ENCODE data around the gene EPO.
A peak's percentile ranks its signal among the peaks of the same experiment; 100 is the strongest.

The EPO gene

DNA sequence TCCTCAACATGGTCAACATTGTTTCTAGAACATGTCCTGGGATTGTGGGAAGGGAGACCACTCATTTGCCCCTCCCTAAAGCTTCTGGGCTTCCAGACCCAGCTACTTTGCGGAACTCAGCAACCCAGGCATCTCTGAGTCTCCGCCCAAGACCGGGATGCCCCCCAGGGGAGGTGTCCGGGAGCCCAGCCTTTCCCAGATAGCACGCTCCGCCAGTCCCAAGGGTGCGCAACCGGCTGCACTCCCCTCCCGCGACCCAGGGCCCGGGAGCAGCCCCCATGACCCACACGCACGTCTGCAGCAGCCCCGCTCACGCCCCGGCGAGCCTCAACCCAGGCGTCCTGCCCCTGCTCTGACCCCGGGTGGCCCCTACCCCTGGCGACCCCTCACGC lies at the start of gene EPO:
TSS of gene EPO (plus strand) at position 190 of the 392 bp plus-strand sequence. CDS start 513 bp downstream, outside the sequence.
- no peak for DNase-seq

- no peak for DNase-seq
These were observed 48.6 kb upstream of the EPO start for GRCh38 chr7:100671353-100672327.

GRCh38 chr7:100673302-100673941 lies 46.8 kb upstream of the EPO start, which contains the start of gene GNB2:
TSS of gene GNB2 (plus strand) at chr7:100673740. CDS start at chr7:100676266, 2,526 bp downstream.
- peak; percentile 94 for DNase-seq

GRCh38 chr7:100673942-100674410 lies 46.3 kb upstream of the EPO start:
- peak in 1 of 2 experiments; percentile 42 for DNase-seq

DNA sequence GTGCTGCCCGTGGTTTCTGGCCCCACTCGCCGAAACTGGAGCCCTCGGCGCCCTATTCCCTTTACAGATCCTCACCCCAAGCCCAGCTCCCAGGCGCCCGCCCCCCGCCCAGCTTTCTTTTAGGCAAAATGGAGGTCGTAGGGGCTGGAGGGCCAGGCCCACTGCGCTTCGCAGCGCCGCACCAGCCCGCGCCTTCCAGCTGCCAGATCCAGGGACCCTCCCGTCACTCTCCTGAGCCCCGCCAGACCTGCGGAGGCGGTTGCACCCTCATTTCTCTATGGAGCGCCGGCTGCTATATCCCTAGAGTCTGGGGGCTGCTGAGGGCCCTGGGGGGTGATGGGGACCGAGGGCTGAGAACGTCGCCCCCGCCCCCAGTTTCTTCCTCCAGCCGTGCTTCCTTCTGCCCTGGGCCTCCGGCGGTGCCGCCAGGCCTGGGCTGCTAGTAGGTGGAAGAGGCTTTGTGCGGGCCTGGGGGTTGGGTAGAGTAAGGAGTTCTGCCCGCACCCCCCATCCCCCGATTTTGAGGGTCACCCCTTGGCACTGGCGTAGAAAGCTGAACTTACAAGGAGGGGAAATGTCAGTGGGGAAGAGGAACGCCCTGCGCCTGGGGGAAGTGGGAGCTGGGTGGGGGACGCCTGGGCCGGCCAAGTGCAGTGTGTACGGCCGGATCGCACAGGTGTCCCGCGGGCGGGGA lies 45.7 kb upstream of the EPO start:
- peak in 1 of 2 experiments; percentile 11 for DNase-seq

DNA sequence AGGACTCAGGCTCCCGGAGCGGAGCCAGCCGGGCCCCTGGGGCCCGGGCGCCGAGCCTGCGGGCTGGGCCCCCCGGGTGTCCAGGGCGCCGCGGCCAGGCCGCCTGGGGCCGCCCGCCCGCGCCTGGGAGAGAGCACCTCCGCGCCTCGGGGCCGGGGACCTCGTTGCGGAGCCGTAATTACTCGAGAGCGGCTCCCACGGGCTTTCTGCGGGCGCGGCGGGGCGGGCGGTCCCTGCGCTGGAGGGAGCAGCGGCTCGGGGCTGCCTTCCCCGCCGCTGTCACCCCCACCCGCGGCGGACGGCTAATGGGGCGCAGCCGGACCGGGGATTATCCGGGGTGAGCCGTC lies 45.2 kb upstream of the EPO start:
- no peak for DNase-seq

DNA sequence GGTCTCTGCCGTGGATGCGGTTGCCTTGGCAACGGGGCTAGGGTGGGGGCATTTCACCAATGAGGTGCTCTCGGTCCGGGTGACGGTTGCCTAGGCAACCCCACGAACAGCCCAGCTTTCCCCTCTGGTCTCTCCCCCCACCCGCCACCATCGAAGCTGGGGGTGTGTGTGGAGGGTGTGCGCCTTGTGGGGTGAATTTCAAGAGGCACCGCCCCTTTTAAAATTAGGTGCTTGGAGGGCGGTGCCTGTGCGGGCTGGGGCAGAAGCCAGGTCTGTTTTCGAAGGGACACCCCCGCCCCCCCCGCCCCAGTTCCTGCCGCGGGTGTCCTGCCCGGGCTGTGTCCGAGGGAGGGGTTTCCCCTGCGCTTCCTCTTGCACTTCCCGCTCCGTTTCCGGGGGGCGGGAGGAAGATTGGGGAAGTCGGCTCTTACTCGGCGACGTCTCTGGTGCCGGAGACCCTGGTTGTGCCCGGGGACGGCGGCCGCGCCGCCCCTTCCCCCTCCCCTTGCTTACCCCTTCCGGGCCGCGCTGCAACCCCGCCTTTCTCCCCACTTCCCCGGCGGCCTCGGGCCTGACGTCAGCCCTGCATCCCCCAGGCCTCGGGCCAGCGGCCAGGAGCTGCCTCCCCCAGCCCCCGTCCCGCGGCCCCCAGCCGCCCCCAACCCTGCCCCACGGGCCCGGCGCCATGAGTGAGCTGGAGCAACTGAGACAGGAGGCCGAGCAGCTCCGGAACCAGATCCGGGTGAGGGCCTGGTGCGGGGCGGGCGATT lies 44.5 kb upstream of the EPO start:
- DNase-seq = peak; percentile 66 to 80

DNA sequence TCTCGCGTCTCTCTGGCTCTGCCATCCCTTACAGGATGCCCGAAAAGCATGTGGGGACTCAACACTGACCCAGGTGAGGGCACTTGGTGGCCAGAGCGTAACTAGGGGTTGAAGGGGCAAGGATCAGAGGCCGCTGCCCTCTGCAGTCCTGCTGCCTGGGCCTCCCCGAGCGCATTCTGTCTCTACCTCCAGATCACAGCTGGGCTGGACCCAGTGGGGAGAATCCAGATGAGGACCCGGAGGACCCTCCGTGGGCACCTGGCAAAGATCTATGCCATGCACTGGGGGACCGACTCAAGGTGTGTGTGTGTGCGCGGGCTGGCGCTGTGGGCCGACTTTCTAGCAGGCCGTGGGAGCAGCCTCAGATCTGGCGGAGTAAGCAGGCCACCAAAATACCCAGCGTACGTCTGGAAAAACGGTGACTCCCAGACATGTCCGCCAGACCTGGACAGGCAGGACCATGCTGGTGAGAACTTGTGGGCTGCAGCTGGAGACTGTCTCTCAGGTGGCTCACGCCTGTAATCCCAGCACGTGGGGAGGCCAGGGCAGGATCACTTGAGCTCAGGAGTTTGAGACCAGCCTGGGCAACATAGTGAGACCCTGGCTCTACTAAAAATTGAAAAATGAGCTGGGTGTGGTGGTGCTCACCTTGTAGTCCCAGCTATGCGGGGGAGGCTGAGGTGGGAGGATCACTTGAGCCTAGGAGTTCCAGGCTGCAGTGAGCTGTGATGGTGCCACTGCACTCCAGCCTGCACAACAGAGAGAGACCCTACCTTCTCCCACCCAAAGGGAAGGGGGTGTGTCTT lies 43.6 kb upstream of the EPO start:
- no peak for DNase-seq

- DNase-seq = no peak
These were observed 42.7 kb upstream of the EPO start for GRCh38 chr7:100677308-100678267.

GRCh38 chr7:100678291-100678984 lies 41.8 kb upstream of the EPO start:
- no peak for DNase-seq

DNA sequence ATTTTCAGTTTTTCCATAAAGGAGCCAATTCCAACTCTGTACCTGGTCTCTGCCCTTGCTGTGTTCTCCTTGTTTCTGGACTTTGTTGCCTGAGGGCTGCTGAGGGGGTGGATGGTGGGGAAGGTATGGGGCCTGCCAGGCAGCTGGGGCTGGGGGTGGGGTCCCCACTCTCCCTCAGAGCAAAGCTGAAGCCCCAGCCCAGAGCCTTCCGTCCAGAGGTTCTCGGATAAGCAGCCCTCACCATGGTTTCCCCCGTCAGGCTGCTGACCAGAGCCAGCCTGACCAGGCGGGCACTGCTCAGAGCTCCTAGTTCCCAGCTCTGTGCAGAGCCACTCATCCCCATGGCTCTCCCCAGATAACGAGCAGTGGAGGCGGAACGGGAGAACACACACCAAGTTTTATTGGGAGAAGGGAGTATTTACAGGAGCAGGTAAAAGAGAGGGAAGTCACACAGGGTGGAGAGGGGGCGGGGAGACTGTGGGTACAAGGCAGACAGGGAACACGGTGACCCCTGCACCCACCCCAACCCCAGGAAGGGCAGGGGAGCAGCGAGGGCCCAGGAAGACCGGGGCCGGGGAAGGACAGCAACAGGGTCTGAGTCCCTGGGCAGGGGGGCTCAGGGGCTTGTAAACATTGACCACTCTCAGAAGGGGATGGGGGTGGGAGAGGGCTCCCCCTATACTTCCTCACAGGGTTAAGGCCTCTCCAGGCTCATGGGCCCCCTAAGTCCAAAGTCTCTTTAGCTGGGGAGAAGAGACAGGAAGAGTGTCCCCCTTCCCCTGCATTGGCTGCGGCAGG lies 40.9 kb upstream of the EPO start:
- no peak for DNase-seq

- peak in 1 of 2 experiments; percentile 15 for DNase-seq
These were observed 40.2 kb upstream of the EPO start for GRCh38 chr7:100679927-100680575.

DNA sequence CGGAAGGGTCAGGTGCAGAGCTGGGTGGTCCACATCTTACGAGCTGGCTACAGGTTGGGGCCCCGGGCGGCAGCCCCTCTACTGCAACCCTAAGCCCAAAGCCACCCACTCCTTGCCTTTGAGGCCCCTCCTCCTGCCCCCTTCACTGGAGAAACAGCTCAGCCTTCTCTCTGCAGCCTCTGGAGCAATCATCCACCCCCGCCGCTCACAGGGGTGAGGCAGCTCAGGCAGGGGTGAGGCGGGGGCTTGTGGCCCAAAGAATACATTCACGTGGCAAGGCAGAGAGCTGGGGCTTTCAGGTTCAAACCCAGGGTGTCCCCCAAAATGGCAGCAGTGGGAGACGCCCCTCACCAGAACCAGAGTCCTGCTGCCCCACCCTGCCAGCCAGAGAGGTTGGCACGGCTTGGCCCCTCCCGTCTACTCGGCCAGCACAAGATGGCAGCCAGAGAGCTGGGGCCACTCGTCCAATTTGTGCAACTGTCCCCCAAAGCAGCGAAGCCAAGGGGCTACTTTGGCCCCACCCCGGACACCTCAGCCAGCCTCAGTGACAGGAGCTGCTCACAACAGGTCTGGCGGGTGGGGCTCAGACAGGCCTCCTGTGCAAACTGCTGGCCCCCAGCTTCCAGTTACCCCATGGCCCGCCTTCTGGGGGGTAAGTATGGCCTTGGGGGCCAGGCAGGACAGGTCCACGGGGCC lies 39.5 kb upstream of the EPO start:
- DNase-seq = no peak

GRCh38 chr7:100681491-100682227 lies 38.6 kb upstream of the EPO start:
- no peak for DNase-seq

GRCh38 chr7:100682228-100682741 lies 38.0 kb upstream of the EPO start:
- no peak for DNase-seq

- DNase-seq = no peak
These were observed 37.1 kb upstream of the EPO start for GRCh38 chr7:100682991-100683658.

All from Kasumi-1 (cell line).